Astrocyte of the cerebellum (primary cell): ENCODE measurements around the gene RAB3GAP2.
A peak's percentile ranks its signal among the peaks of the same experiment; 100 is the strongest.
"Not testable (repeated sequence)": the region's sequence is repeated elsewhere in the genome, so short reads cannot be mapped to it uniquely, and the experiment has no call there.

ENCODE experiments used
- DNase-seq: peaks from one replicate; pipeline ENCODE4 v3.0.0-alpha.2; 2011; ENCODE audit warnings: low read depth
- H3K4me3 ChIP-seq: 2 replicates; pipeline ENCODE4 v1.5.1; 2011; ENCODE audit warnings: mild to moderate bottlenecking, low read depth, low read length, moderate library complexity
- in situ Hi-C: cut with HindIII; loops from 2 replicates; pipeline ENCODE4 v1.10.0; 2017; ENCODE audit warnings: low sequenced_read_pairs
- TF ChIP-seq, protein P1 (sequence below): IDR thresholded peaks from 2 replicates; pipeline ENCODE4 v1.5.1; 2012; ENCODE audit warnings: low read length, low read depth, moderate library complexity, mild to moderate bottlenecking; ENCODE audit errors: missing control alignments

RAB3GAP2 gene

DNA sequence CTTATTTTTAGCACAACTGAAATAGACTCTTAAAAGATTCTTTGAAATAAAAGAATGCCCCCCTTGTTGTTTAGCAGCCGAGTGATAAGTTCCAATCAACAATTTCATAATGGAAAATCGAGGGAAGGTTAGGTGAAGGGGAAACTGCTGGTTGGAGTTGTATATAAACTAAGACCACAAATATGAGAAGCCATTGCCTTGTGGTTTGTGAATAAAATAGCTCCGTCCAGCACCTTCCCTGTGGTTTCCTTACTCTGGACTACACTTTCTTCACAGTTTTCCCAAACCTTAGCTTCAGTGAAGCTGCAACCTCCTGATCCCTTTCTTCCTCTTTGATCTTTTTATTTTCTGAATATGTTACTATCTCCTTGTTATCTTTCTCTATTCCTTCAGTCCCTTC, 6.7 kb upstream of the RAB3GAP2 start:
- in situ Hi-C loops, result no loop called here
- DNase-seq, result peak; percentile 73
- TF ChIP-seq, protein P1, sequence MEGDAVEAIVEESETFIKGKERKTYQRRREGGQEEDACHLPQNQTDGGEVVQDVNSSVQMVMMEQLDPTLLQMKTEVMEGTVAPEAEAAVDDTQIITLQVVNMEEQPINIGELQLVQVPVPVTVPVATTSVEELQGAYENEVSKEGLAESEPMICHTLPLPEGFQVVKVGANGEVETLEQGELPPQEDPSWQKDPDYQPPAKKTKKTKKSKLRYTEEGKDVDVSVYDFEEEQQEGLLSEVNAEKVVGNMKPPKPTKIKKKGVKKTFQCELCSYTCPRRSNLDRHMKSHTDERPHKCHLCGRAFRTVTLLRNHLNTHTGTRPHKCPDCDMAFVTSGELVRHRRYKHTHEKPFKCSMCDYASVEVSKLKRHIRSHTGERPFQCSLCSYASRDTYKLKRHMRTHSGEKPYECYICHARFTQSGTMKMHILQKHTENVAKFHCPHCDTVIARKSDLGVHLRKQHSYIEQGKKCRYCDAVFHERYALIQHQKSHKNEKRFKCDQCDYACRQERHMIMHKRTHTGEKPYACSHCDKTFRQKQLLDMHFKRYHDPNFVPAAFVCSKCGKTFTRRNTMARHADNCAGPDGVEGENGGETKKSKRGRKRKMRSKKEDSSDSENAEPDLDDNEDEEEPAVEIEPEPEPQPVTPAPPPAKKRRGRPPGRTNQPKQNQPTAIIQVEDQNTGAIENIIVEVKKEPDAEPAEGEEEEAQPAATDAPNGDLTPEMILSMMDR, result no peak
- no peak overlapping the region for H3K4me3 ChIP-seq

DNA sequence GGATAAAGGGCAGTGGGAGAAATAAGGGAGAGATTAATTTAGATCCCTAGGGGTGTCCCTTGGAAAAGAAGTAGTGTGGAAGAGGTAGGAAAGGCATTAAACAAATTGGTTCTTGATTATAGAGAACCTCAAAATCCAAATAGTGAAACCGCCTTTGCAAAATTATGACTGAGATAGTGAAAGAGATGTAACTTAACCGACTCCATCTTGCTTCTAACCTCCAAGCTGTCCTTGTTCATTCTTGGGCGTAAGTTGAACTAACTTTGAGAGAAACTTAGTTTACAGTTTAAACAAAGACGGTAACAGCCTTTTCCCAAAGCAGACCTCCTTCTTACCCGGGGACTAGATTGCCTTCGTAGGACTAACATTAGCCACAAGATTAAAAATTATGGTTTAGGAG, 3.2 kb upstream of the RAB3GAP2 start:
- in situ Hi-C loops, result no loop called here

DNA sequence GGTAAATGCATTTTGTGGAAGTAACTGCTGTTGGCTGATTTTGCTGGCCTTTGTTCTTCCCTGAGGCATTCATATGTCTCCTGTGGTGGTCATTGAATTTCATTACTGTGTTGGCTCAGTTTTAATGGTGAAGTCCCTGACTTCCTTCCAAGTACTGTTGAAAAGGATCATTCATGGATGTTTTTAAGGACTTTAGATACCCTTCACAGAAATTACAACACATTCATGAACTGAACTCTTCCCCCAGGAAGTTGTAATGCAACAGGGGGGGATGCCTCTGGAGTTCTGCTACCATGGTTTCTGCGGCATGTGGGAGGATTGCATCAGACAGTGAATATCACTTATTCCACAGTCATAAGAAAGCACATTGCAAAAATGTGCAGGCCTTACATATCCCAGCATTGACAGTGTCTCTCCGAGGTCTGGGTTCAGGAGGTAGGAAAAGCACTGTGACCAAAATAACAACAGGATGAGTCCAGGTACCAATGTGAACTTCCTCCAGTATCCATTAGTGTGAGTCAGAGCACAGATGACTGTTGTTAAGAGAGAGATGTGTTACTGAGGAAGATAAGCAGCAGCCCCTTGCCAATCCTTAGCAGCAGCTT, 2.1 kb upstream of the RAB3GAP2 start:
- TF ChIP-seq, protein P1, result no peak
- H3K4me3 ChIP-seq, result no peak overlapping the region
- peak; percentile 18 for DNase-seq
- in situ Hi-C loops, result no loop called here

More for the DNA sequence above, 3.2 kb upstream of the RAB3GAP2 start:
- no peak for DNase-seq
- TF ChIP-seq, protein P1, result no peak
- H3K4me3 ChIP-seq, result no peak overlapping the region

DNA sequence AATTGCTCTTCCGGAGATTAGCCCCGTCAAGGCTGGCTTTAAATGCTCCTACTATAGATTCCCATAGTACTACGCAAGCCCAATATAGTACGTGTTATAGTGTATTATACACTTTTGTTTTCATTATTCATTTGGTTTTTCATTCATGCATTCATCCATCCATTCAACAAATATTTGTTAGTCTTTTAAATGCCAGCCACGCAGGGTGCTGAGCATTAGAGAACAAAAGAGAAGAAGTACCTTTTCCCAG, 513 bp upstream of the RAB3GAP2 start:
- in situ Hi-C loops, result no loop called here
- H3K4me3 ChIP-seq, result peak overlapping the region; percentile 92
- TF ChIP-seq, protein P1, result no peak
- DNase-seq, result no peak

DNA sequence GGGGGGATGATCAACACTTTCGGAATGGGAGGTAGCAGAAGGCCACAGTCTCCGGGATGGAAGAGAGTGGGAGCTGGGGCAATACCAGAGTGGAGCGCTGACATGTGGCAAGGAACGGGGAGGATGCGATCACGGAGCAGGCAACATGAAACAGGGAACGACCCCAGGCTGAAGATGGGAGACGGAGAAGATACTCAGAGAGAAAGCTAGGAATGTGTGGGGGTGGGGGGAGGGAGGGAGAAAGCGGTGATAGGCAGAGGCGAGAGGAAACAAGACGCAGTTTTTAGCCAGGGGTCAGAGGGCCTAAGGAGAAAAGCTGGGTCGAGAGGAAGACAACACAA, 577 bp downstream of the RAB3GAP2 start:
- TF ChIP-seq, protein P1, result no peak
- in situ Hi-C loops, result no loop called here
- peak overlapping the region; percentile 92 for H3K4me3 ChIP-seq
- no peak for DNase-seq

DNA sequence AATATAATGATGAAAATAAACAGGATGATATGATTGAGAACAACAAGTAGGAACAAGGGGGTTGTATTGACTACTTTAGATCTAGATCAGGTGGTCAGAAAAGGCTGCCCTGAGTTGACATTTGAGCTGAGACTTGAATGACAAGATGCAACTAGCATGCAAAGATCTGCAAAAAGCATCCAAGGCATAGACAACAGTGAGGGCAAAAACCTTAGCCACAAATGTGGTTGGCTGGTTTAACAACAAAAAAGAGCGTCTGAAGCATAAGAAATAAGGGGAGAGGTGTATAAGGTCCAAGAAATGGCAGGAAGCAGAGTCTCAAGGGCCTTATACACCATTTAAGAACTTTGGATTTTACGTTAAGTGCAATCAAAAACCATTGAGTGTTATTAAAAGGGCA, 3.2 kb downstream of the RAB3GAP2 start:
- in situ Hi-C loops, result no loop called here
- DNase-seq, result no peak
- TF ChIP-seq, protein P1, result no peak
- H3K4me3 ChIP-seq, result no peak overlapping the region

DNA sequence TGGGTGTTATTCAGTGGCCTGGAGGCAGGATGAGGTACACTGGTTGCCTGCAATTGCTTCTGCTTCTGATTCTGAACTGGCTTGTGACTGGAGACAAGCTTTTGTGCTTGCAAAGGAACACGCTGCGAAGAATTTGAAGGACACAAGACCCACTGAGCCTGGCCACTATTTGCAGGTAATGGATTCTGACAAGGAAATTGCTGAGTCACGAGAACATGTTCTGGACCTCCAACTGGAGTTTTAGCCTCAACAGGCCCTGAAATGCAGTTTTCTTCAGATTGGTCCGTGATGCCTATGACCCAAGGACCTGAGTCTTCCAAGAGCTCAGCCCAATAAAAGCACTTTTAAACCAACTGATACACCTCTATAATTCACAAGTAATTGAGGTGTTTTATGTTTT, 4.6 kb downstream of the RAB3GAP2 start:
- no peak overlapping the region for H3K4me3 ChIP-seq
- in situ Hi-C loops, result no loop called here
- TF ChIP-seq, protein P1, result no peak

DNA sequence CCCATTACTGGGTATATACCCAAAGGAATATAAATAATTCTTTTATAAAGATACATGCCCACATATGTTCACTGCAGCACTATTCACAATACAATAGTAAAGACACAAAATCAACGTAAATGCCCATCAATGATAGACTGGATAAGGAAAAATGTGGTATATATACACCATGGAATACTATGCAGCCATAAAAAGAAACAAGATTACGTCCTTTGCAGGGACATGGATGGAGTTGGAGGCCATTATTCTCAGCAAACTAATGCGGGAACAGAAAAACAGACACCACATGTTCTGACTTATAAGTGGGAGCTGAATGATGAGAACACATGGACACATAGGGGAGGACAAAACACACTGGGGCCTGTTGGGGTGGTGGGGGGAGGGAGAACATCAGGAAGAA, 12.0 kb downstream of the RAB3GAP2 start:
- DNase-seq, H3K4me3 ChIP-seq, in situ Hi-C loops: not testable (repeated sequence)

More for the DNA sequence above, 4.6 kb downstream of the RAB3GAP2 start:
- DNase-seq, result no peak

DNA sequence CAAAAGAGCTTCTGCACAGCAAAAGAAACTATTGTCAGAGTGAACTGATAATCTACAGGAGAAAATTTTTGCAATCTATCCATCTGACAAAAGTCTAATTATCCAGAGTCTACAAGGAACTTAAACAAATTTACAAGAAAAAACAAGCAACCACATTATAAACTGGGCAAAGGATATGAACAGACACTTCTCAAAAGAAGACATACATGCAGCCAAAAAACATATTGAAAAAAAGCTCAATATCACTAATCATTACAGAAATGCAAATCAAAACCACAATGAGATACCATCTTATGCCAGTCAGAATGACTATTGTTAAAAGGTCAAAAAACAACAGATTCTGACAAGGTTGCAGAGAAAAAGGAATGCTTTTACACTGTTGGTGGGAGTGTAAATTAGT, 12.5 kb downstream of the RAB3GAP2 start:
- DNase-seq, H3K4me3 ChIP-seq, in situ Hi-C loops: not testable (repeated sequence)

DNA sequence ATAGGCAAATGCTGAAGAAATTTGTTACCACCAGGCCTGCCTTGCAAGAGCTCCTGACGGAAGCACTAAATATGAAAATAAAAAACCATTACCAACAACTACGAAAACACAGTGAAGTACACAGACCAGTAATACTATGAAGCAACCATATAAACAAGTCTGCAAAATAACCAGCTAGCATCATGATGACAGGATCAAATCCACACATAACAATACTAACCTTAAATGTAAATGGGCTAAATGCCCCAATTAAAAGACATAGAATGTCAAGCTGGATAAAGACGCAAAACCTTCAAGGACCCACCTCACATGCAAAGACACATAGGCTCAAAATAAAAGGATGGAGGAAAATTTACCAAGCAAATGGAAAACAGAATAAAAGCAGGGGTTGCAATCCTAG, 16.1 kb downstream of the RAB3GAP2 start:
- DNase-seq, H3K4me3 ChIP-seq, in situ Hi-C loops: not testable (repeated sequence)
